Measurements from ENCODE around the gene TUBB6.

DNA sequence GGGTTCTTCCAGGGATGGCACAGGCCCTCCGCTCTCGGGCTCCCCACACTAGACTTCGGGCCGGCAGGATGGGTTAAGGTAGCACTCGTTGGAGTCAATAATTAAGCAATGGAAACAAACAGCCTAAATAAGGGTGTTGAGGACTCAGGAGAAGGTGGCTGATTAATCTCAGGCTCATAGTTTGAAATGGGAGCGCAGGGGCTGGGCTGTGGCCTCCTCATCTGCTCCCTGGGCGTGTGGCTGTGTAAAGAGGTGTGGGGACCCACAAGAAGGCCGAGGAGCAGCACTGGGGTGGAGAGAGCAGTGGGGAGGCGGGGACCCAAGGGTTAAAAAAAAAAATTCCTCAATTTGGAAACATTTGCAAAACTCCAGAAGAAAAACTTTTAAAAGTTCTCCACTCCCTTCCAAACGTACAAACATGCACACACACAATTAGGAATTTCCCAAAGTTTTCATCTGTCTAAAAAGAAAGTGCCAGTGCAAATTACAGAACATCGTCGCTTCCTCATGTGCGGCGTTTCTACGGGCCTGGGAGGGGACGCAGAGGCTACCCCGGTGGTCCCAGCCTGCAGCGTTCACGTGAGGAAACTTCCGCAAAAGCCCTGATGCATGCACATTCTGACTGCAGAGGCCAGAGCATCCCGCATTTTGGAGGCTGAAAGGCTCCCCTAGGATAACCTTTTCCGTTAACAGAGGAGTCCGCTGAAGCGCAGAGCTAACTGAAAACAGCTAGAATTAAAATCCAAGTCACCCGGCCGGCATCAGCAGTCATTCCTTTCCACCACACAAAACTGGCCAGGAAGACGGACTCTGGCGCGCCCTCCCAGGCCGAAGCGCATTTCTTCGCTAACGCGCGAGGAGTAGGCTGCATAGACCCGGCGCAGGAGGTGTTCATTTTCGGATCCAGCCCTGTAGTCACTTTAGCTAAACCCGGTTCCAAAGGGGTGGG, 1.0 kb upstream of the TUBB6 start:
- TF ChIP-seq CTCF (IDR thresholded peaks at IDR 0.05) (no peak), POLR2A (IDR thresholded peaks at IDR 0.05) (no peak)

Measured in Peyer's patch (tissue), 4 donors.